Gastrocnemius medialis (tissue), 4 donors: Measurements from ENCODE around the gene HK1. TPM values are rescaled to one million over a fixed set of nuclear protein-coding genes. Genes with fewer than 3 reads are reported as not detected.

Experiments
- ATAC-seq, 2 donors: fragments of 150-250 bp; one replicate each; pipeline ENCODE4 v1.9.1; 2016
- DNase-seq, 2 donors: peaks; one replicate each; pipeline ENCODE4 v3.0.0-alpha.2; 2019
- H3K27ac ChIP-seq, 4 donors: fragments of 200-600 bp; sonication (generic); 1 replicate in 1 of 4; 2 replicates in 3 of 4; pipeline ENCODE4 v1.5.1; 2016 to 2018; ENCODE audit warnings: mild to moderate bottlenecking in 2 of 4, moderate library complexity in 1 of 4
- H3K27me3 ChIP-seq, 3 donors: fragments of 200-600 bp; sonication (generic) in 2 of 3; 1 replicate in 1 of 3; 2 replicates in 2 of 3; pipeline versions ENCODE4 v1.5.1 to v1.6.0; 2016 to 2019; ENCODE audit warnings: mild to moderate bottlenecking in 1 of 3, moderate library complexity in 1 of 3
- H3K36me3 ChIP-seq, 2 donors: fragments of 200-600 bp; sonication (generic) in 1 of 2; one replicate each; pipeline ENCODE4 v1.5.1; 2017 to 2018
- H3K4me1 ChIP-seq, 2 donors: fragments of 200-600 bp; sonication (generic) in 1 of 2; one replicate each; pipeline ENCODE4 v1.5.1; 2016 to 2017; ENCODE audit warnings: mild to moderate bottlenecking in 2 of 2
- H3K4me3 ChIP-seq, 4 donors: fragments of 200-600 bp; sonication (generic) in 3 of 4; 1 replicate in 1 of 4; 2 replicates in 3 of 4; pipeline ENCODE4 v1.5.1; 2016 to 2019; ENCODE audit warnings: mild to moderate bottlenecking in 2 of 4
- H3K9me3 ChIP-seq, 3 donors: fragments of 200-600 bp; sonication (generic) in 2 of 3; 1 replicate in 1 of 3; 2 replicates in 2 of 3; pipeline ENCODE4 v1.5.1; 2016 to 2019
- POLR2A ChIP-seq, 2 donors: fragments of 450-650 bp; IDR thresholded peaks; one replicate each; pipeline ENCODE4 v1.6.1; 2017; ENCODE audit warnings: antibody characterized with exemption in 2 of 2, mild to moderate bottlenecking in 2 of 2, moderate library complexity in 2 of 2
- in situ Hi-C, 4 donors: fragments of 200-750 bp; cut with MboI; loops; one replicate each; pipeline versions ENCODE4 v1.15.0 to v1.8.0; 2017; ENCODE audit warnings: low sequenced_read_pairs in 4 of 4
- intact Hi-C: fragments of 100-400 bp; cut with DNase I; formaldehyde crosslinking; loops from one replicate; pipeline ENCODE4 v1.15.1; 2023; ENCODE audit warnings: low total_unique reads
- total RNA-seq, 4 donors: library from RNA; depleted of rRNA; stranded (reverse); fragments of >200 nt; gene quantifications; one replicate each; pipeline versions ENCODE4 v1.1.0 to v1.2.3, GENCODE V29; 2016
- TF ChIP-seq, protein P1 (sequence below), 5 experiments: fragments of 450-650 bp in 3 of 5; fragments of 200-600 bp in 2 of 5; sonication (generic) in 2 of 5; IDR thresholded peaks in 4 of 5; conservative IDR thresholded peaks in 1 of 5; 1 replicate in 4 of 5; 2 replicates in 1 of 5; pipeline ENCODE4 v1.5.1; 2016 to 2019; ENCODE audit warnings: antibody characterized with exemption in 5 of 5, mild to moderate bottlenecking in 3 of 5, moderate library complexity in 3 of 5

Gene HK1
- total RNA-seq, 4 donors from 2014 or later, result 168 to 331 (median 246) TPM

DNA sequence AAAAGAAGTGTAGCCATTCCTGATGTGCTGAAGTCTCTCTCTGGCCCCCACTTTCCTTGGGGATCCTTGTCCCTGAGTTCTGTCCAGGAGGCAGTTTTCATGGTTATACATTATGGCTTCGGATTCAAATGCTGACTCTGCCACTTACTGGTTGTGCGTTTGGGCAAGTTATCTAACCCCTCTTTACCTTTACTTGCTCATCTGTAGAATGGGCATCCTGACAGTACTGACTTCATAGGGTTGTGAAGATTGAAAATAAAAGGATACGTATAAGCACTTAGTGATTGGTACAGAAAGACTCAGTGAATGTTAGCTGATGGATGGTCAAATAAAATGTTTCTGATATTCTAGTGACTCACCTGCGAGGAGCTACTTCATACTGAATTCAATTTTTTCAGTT is 73.3 kb downstream of the HK1 start:
- no peaks in the 10 kb centered on the region for H3K36me3 ChIP-seq
- DNase-seq (no peak), ATAC-seq (no peak)
- no peak for TF ChIP-seq POLR2A (IDR thresholded peaks at IDR 0.05)
- TF ChIP-seq, protein P1, sequence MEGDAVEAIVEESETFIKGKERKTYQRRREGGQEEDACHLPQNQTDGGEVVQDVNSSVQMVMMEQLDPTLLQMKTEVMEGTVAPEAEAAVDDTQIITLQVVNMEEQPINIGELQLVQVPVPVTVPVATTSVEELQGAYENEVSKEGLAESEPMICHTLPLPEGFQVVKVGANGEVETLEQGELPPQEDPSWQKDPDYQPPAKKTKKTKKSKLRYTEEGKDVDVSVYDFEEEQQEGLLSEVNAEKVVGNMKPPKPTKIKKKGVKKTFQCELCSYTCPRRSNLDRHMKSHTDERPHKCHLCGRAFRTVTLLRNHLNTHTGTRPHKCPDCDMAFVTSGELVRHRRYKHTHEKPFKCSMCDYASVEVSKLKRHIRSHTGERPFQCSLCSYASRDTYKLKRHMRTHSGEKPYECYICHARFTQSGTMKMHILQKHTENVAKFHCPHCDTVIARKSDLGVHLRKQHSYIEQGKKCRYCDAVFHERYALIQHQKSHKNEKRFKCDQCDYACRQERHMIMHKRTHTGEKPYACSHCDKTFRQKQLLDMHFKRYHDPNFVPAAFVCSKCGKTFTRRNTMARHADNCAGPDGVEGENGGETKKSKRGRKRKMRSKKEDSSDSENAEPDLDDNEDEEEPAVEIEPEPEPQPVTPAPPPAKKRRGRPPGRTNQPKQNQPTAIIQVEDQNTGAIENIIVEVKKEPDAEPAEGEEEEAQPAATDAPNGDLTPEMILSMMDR (IDR thresholded peaks at IDR 0.05 in 4 of 5, conservative IDR thresholded peaks at IDR 0.05 in 1 of 5), result no peak
- in situ Hi-C loops, result no loop called here
- intact Hi-C loops, result no loop called here
- no peak overlapping the region for H3K4me3 ChIP-seq
- peaks cover 19 to 28% of the 10 kb centered on the region in 2 donors for H3K4me1 ChIP-seq
- no peaks in the 10 kb centered on the region for H3K27me3 ChIP-seq
- H3K27ac ChIP-seq, result no peak overlapping the region
- no peaks in the 10 kb centered on the region for H3K9me3 ChIP-seq

DNA sequence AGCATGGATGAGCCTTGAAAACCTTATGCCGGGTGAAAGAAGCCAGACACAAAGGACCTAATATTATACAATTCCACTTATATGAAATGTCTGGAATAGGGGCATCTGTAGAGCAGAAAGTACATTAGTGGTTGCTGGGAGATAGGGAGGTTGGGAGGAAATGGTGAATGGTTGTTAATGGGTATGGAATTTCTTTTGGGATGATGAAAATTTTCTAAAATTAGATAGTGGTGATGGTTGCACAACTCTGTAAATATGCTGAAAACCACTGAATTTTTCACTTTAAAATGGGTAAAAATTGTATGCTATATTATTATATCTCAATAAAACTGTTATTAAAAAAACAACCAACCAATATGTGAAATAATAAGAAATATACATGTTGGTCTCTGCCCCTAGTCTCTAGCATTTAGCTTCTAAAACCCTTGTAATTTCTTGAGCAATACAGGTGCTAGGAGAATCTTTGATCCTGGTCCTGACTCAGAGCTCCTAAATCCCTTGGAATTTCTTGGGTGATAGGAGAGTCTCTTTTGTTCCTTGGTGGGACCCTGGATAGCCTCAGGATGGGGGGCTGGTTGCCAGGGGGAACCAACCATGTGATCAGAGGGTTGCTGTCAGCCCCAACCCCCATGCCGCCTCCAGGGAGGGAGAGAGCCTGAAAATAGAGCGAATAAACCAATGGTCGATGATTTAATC is 74.4 kb downstream of the HK1 start:
- ATAC-seq, result no peak
- Histone ChIP-seq H3K36me3 (no peaks in the 10 kb centered on the region), H3K27me3 (no peaks in the 10 kb centered on the region), H3K9me3 (no peaks in the 10 kb centered on the region), H3K4me1 (peaks cover 17 to 26% of the 10 kb centered on the region in 2 donors), H3K4me3 (no peak overlapping the region), H3K27ac (peak overlapping the region in 2 of 4 donors; percentile 3 to 11)
- TF ChIP-seq POLR2A (IDR thresholded peaks at IDR 0.05), result no peak
- TF ChIP-seq, protein P1 (IDR thresholded peaks at IDR 0.05 in 4 of 5, conservative IDR thresholded peaks at IDR 0.05 in 1 of 5), result no peak
- intact Hi-C loops (no loop called here), in situ Hi-C loops (no loop called here)
- DNase-seq, result no peak

DNA sequence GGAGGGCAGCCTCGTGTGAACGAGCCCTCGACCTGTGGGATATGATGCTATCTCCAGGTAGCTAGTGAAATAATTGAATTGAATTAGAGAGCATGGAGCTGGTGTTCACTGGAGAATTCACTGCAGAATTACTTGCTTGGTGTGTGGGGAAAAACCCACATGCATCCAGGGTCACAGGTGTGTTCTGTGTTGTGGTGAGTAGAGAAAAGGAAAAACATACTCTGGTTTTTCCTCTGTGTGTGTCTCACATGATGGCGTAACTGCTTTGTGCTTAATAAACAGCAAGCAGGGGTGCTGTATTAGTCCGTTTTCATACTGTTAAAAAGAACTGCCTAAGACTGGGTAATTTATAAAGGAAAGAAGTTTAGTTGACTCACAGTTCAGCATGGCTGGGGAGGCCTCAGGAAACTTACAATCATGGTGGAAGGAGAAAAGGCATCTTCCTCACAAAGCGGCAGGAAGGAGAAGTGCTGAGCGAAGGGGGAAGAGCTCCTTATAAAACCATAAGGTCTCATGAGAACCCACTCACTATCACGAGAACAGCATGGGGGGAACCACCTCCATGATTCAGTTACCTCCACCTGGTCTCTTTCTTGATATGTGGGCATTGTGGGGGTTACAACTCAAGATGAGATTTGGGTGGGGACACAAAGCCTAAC is 75.8 kb downstream of the HK1 start:
- no peak for DNase-seq
- in situ Hi-C loops (no loop called here), intact Hi-C loops (no loop called here)
- Histone ChIP-seq H3K27ac (no peak overlapping the region), H3K4me1 (peaks cover 12 to 16% of the 10 kb centered on the region in 2 donors), H3K27me3 (no peaks in the 10 kb centered on the region), H3K36me3 (no peaks in the 10 kb centered on the region), H3K4me3 (no peak overlapping the region), H3K9me3 (no peaks in the 10 kb centered on the region)
- TF ChIP-seq, protein P1 (IDR thresholded peaks at IDR 0.05 in 4 of 5, conservative IDR thresholded peaks at IDR 0.05 in 1 of 5), result no peak
- TF ChIP-seq POLR2A (IDR thresholded peaks at IDR 0.05), result no peak
- no peak for ATAC-seq

DNA sequence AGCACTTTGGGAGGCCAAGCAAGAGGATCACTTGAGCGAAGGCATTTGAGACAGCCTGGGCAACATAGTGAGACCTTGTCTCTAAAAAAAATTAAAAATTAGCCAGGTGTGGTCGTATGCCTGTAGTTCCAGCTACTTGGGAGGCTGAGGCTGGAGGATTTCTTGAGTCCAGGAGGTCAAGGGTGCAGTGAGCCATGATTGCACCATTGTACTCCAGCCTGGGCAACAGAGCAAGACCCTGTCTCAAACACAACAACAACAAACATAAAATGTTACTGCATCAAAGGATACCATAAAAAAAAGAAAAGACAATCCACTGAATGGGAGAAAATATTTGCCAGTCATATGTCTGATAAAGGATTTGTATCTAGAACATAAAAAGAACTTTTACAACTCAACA is 77.9 kb downstream of the HK1 start:
- H3K9me3 ChIP-seq, result no peaks in the 10 kb centered on the region
- H3K4me1 ChIP-seq, result peaks cover 27 to 28% of the 10 kb centered on the region in 2 donors
- no peak overlapping the region for H3K4me3 ChIP-seq
- ATAC-seq (no peak), DNase-seq (no peak)
- TF ChIP-seq, protein P1 (IDR thresholded peaks at IDR 0.05 in 4 of 5, conservative IDR thresholded peaks at IDR 0.05 in 1 of 5), result no peak
- TF ChIP-seq POLR2A (IDR thresholded peaks at IDR 0.05), result no peak
- no peaks in the 10 kb centered on the region for H3K27me3 ChIP-seq
- H3K36me3 ChIP-seq, result no peaks in the 10 kb centered on the region
- H3K27ac ChIP-seq, result no peak overlapping the region
- intact Hi-C loops (no loop called here), in situ Hi-C loops (no loop called here)
